GM18505 (cell line): ENCODE data around the gene SMCO4.
A peak's percentile ranks its signal among the peaks of the same experiment; 100 is the strongest.

Experiments
- ATAC-seq: cut with Tn5 transposase; IDR thresholded peaks from one replicate; pipeline ENCODE4 v1.9.1; 2021; ENCODE audit not compliant: unreplicated experiment
- POLR2A ChIP-seq: IDR thresholded peaks from 4 replicates; pipeline ENCODE4 v1.6.1; 2011; ENCODE audit warnings: borderline replicate concordance; ENCODE audit not compliant: insufficient read depth, insufficient read length; ENCODE audit errors: extremely low read depth

Gene SMCO4

DNA sequence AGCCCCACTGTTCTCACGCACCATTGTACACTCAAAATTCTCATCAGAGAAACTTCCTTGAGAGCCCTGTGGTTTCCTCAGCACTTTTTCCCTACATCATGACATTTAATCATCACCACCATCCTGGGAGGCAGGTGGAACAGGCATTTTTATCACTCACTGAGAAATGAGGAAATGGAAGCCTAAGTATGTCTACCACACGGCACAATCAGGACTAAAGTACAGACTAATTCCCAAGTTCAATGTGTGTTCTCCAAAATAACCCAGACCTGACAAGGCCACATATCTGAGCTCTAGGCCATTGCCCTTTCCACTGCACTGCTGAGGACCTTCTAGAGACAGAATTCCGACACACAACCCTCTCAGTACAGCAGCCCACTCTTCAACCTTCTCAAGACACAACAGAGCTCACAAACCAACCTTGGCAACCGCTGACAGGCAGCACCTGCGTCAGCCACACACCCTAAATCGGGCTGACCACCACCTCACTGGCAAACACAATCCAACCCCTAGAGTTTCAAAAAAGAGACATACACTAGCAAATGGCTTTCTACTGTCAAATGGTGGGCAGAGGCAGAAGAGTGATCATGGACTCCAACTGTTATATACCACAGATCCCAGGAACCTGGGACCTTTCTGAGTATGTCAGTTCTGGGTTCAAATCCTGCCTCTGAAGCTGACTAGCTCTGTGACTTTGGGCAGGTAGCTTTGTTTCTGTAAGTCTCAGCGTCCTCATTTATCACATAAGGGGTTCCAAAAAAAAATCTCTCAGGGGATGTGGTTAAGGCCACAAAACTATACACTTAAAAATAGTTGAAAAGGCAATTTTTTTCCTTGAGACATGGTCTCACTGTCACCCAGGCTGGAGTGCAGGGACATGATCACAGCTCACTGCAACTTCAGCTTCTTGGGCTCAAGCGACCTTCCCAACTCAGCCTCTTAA lies 16.3 kb downstream of the SMCO4 start:
- ATAC-seq = no peak
- TF ChIP-seq POLR2A = peak; percentile 11

DNA sequence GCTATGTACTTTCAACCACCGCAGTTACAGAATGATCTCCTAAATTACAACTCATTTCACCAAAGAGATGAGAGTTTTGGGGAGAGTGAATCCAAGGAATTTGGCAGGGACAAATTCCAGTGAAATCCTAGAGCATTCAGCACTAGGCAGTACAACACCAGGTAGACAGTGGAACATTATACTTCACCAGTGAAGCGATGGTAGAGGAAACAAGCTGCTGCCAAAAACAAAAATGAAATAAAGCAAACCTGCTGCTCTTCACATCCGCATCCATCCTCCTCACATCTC lies 16.9 kb downstream of the SMCO4 start:
- no peak for ATAC-seq
- TF ChIP-seq POLR2A = peak; percentile 7

DNA sequence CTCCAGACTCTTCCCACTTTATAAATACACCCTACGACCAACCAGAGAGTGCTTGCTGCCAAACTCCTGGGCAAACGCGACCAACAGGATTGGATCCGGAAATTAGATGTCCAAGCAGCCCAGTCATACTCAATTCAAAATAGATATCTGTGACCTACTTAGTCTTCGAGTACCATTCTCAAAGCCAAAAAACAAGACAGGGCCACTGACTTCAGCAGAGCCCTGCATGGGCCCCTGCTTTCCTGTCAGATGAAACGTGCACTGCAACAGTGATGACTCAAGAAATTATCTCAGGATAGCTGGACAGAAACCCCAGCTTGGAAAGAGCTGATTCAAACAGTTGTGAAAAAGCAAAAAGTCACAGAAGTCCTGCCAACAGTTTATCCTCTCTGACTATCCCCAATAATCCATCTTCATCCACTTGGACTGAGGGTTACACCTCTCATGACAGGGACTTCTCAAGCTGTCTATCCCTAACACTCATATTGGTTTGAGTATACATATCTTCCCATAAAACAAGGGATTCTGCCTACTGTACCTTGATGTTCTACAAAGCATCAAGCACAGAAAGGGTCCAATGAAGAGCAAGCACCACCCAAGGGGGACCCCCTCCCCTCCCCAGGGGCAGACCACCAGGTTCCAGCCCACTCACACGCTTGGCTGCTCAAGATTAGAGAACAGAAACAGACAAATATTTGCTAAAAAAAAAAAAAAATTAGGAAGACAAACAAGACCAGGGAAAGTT lies 17.4 kb downstream of the SMCO4 start:
- peak; percentile 26 for ATAC-seq
- TF ChIP-seq POLR2A = no peak

DNA sequence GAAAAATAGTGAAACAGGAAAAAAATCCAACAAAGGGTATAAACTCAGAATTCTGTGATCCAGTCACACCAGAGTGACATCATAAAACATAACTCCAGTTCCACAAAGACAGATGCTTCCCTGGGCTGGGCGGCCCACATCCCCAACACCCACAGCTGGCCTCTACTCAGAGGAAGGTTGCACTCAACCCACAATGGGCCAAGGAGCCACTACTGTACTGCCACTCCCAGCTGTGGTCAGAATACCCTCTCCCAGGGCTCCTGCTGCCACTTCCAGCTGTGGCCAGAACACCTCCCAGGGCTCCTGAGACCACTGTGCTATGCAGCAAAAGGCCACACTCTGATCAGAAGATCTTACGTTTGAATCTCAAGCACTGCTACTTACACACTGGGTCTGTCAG lies 18.3 kb downstream of the SMCO4 start:
- TF ChIP-seq POLR2A = no peak
- no peak for ATAC-seq

DNA sequence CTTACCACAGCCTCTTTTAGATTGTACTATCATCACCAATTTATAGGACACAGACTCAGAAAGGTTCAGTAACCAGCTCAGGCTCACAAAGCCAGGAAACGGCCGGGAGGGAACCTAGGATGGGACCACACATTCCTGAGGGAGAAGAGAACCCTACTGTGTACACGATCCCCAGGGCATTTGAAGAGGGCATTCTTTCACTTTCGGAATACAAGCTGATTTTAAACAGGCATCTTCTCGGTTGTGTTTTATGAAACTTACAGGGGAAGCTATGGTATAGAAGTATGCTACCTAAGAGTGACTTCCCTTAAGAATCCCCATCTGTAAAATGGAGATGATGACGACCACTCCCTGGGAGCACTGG lies 19.0 kb downstream of the SMCO4 start:
- ATAC-seq = peak; percentile 32

DNA sequence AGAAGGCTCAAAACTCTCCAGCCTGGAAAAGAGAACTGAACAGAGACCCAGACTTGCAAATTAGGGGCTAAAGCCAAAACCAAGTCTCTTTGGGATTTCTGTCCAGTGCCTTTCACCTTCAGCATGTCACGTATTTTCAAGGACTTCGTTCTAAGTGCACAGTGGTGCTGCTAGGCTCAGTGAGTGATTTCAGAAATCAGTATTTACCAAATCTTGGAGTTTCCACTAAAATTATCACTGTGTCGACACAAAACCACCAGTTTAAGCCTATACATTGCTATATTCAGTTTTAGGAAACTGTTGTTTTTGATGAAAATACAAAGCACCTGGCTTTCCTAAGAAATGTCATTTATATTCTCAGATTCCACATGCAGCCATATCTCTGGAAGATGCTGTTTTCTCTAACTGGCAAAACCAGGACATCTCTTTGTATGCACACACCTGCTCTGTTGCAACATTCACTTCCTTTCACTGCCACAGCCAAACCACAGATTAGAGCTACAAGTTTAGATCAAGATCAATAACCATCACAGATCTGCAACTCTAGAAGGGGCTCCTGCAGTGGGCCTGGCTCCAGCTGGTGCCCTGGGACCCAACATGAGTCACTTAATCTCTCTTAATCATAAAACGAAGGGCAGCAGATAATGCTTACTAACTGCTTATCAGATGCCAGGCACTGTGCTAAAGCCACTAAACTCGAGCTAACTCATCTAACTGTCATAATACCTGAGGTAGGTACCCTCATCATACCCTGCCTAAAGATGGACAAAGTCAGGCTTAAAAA lies 22.3 kb downstream of the SMCO4 start:
- TF ChIP-seq POLR2A = no peak
- no peak for ATAC-seq

More for the DNA sequence above, 19.0 kb downstream of the SMCO4 start:
- TF ChIP-seq POLR2A = no peak

DNA sequence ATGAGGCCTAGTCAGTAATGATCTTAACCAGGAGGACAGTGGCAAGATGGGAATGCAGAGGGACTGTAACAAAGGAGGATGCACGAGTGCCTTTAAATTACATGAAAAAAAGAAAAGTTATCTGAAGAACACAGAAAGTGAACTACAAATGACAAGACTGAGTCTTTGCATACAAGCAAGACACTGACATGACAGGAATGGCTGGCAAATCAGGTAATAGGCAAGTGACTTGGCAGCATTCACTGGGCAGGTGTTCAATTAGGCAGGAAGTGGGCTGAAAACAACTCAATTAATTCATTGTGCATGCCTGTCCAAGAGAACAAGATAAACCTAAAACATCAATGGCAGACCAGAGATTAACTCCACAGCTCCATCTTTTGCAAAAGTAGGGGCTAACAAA lies 24.0 kb downstream of the SMCO4 start:
- no peak for TF ChIP-seq POLR2A
- ATAC-seq = no peak

DNA sequence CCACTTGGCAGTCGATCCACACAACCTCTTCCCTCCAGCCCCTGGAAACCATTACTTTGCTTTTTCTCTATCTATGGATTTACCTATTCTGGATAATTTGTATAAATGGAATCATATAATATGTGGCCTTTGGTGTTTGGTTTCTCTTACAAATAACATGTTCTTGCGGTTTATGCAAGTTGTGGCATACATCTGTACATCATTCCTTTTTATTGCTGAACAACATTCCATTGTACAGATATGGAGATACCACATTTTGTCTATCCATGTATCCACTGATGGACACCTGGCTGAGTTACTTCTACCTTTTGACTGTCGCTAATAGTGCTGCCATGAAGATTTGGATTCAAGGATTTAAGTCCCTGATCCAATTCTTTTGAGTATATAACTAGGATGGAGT lies 25.1 kb downstream of the SMCO4 start:
- no peak for TF ChIP-seq POLR2A
- no peak for ATAC-seq

DNA sequence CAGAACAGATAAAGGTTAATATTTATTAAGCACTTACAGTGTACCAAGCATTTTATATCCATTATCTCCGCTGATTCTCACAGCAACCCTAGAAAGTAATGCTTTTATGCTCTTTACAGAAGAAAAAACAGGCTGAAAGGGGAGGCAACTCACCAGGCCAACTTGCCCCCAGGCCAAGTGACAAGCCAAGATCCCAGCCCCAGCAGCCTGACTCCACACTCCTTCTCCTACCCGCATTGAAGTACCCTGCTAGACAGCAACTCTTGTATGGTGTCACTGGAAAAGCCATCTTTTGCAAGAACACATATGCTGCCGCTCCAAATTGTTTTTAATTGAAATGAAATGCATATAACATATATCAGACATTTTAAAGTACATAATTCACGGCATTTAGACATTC lies 25.6 kb downstream of the SMCO4 start:
- no peak for TF ChIP-seq POLR2A
- no peak for ATAC-seq

DNA sequence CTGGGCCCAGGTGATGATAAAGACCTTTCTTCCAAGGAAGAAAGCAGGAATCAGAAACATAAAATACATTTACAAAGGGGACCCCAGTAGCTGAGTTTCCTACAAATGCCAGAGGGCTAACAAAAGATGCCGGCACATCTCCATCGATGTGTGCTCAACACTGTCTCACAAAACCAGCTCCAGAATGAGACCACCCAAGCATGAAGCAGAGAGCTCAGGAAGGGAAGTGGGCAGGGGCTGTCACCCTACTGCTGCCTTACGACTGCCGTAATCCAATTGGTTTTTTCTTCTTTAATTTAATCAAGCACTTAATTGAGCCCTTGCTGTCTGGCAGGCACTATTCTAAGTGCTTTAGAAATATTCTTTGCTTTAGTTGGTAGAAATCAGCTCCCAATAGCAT lies 26.1 kb downstream of the SMCO4 start:
- no peak for TF ChIP-seq POLR2A
- no peak for ATAC-seq

DNA sequence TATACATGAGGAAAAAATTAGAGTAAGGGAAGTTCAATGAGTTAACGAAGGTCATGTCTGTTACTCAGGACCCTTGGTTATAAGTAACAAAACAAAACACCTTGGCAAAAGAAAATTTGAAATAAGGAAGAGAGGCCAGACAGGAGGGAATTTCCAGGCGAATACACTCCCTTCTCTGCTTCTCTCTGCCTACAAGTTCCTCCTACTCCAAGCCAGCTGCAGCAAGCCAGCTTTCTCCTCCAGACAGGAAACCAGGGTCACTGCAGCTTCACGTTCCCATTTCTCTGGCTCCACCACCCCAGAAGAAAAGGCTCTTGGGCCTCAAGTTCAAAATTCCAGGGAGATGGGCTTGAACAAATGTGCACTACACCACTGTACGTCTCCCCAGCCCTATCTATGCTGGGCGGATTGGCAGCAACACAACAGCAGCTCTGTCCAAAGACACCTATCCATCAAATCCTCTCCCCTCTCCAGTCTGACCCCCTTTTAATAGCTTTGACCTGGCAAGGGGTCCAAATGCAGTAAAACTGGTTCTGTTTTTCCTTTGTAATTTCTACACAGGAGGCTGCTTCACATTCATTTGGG lies 27.7 kb downstream of the SMCO4 start:
- ATAC-seq = no peak
- TF ChIP-seq POLR2A = no peak

DNA sequence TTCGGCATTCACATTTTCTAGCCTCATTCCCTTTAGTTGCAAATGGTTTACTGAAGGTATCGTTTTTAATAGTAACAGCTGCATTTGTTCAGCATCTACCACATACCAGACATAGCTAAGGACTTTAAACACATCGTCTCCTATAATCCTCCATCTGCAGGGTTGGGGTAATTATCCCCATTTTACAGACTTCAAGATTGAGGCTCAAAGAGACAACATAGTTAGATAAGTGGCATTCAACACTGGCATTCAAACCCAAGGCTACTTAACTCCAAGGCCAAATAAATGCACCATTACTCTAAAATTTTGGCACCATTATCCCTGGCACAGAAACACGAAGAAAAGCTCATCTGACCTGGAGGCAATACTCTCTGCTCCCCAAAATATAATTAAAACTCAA lies 28.5 kb downstream of the SMCO4 start:
- no peak for ATAC-seq
- TF ChIP-seq POLR2A = no peak

DNA sequence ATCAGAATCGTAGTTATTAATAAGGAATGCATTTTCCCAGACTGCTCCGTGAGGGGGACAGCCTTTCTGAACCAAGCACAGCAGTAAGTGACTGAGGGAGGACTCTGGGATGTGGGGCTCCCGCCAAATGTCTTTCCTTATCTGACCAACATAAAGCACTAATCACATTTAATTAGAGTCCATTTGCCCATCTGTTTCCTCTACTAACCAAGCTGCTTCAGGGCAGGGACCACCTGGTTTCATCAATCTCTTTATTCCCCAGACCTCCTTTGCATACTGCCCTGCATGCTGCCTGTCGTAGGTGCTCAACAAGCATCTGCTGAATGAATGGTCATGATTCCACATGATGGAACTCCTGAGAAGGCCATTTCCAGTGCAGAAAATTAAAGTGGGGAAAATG lies 29.4 kb downstream of the SMCO4 start:
- no peak for TF ChIP-seq POLR2A
- ATAC-seq = no peak
